ELR (cell line): Measurements from ENCODE around the gene BST1.
A peak's percentile ranks its signal among the peaks of the same experiment; 100 is the strongest.
"Not testable (repeated sequence)": the region's sequence is repeated elsewhere in the genome, so short reads cannot be mapped to it uniquely, and the experiment has no call there.

ENCODE experiments used
- DNase-seq: peaks from one replicate; pipeline ENCODE4 v3.0.0-alpha.2; 2015; ENCODE audit warnings: low read depth

Gene BST1

GRCh38 chr4:15712214-15712613 is 9.3 kb downstream of the BST1 start:
- DNase-seq = no peak

GRCh38 chr4:15714141-15714540 is 11.3 kb downstream of the BST1 start:
- DNase-seq = no peak

DNA sequence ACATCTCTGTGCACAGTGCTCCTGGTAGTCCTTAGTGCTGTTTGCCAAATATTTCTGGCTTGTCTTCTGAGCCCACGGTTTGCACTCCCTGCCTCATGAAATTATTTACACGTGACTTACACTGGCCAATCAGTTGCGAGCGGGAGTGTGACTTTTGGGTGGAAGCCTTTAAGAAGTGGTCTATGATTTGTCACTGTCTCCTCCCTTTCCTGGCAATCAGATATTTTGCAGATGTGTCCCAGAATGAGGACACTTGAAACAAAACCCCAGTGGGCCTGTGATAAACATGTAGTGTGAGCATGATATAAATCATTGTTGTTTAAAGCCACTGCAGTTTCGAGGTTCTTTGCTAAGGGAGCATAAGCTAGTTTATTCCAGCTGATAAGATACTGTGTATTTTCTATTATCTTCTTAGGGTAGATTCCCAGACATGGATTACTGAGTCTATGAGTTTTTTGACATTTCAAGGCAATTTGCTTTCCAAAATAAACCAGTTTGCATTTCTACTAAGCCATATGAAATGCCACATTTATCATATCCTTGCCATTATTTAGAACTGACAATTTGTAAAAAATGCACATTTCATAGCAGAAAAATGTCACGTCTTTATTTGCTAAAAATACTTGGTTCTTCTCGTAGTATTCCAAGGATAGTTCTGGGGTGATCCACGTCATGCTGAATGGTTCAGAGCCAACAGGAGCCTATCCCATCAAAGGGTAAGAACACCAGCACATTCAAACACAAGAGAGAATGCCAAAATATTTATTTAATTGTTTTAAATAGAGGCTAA is 12.0 kb downstream of the BST1 start:
- no peak for DNase-seq

DNA sequence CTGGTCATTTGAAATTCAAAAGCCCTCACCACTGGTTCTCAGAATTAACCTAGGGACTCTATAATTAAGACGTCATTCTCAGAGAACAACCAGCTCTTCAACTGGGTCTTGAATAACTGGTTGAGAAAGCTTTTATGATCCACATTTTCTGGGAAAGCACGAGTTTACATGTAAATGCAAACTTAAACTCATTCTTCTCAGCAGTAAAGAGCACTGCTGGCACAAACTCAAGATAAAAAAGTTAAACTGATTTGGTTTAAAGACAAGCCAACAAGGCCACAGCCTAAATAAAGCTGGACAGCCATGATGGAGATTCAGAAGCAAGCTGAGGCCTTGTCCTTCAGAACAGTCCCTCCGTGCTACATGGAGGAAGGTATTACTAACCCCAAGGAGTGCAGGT is 13.2 kb downstream of the BST1 start:
- no peak for DNase-seq

DNA sequence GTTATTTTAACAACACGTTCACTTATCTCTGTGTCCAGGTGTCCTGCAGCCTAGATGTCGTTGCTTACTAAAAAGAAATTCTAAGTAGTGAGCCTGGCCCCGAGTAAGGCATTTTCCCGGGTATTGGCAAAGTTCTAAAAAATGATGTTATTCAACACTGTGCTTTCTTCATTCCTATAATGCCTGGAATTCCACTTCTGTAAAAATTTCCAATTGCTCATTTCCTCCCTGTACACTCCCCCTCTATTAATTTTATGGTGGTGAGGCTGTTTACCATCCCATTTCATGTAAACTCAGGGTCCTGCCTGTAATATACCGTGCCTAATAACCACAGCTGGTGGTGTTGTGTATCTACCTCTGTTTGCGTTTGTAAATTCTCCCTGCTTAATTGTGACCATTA is 14.2 kb downstream of the BST1 start:
- DNase-seq = peak; percentile 70

GRCh38 chr4:15717657-15718416 is 15.0 kb downstream of the BST1 start:
- peak; percentile 36 for DNase-seq

GRCh38 chr4:15718465-15718864 is 15.6 kb downstream of the BST1 start:
- no peak for DNase-seq

GRCh38 chr4:15718959-15719358 is 16.1 kb downstream of the BST1 start:
- DNase-seq = no peak

GRCh38 chr4:15719506-15719905 is 16.6 kb downstream of the BST1 start:
- DNase-seq = no peak

DNA sequence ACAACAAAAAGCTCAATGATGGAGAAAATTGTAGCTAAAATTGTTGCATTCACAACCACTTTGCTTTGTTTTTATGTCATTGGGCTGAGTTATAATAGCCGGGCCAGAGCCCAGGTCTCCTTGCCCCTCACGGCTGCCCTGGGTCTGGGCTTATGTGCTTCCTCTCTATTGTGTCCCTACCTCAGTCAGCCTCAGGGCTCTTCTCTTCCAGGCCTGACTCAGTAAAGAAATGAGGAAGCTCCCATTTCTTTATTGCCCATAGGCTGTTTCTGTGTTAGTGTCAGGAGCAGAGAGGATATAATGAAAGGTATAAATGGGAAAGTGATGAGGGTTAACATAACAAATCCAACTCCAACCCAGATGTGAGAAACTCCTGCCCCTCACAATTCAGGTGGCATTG is 18.0 kb downstream of the BST1 start:
- DNase-seq = no peak

DNA sequence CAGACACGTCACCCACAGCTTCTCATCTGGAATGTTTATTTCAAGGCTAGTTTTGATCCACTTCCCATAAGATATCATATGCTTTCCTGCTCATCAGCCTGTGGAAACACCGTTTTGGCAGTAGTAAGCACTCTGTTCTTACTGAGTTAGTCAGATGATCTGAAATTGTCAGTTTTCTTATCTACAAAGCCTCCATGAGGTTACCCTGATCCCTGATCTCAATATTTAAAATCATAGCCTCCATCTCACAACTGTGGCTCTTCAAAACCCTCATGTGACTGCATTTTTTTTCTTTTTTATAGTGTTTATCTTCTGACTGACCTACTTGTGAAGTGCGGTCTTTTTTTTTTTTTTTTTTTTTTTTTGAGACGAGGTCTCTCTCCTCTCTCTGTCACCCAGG is 22.7 kb downstream of the BST1 start:
- DNase-seq = no peak

DNA sequence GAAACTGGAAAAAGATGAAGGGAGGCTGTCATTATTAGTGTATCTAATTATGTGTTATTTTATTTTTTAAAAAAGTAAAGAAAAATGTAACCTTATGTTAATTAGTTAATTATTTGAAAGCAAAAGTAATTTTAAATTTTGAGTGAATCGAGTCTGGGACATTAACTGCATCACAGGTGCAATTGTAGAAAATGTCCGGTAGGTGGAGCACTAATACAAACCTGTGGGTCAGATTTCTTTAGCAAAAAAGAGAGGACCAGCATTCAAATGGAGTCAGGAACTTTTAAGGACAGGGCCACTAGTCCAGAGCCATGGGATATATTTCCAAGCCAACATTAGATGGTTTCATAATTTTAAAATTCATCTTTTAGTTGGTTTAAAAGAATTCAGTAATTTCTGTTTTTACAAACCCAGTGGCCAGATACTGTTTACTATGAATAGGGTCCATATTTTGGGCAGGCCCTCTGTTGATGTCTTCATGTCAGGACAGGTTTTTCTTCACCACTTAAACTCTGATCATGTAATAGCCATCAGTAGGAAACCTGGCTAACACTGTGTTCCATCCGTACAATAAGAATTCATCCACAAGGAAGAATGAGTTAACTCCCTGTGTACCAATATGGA is 27.2 kb downstream of the BST1 start:
- peak; percentile 68 for DNase-seq

DNA sequence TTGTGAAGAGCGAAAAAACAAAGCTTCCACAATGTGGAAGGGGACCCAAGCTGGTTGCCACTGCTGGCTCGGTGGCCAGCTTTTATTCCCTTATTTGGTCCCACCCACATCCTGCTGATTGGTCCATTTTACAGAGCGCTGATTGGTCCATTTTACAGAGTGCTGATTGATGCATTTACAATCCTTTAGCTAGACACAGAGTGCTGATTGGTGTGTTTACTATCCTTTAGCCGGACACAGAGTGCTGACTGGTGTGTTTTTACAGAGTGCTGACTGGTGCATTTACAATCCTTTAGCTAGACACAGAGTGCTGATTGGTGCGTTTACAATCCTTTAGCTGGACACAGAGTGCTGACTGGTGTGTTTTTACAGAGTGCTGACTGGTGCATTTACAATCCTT is 30.2 kb downstream of the BST1 start:
- DNase-seq = not testable (repeated sequence)

DNA sequence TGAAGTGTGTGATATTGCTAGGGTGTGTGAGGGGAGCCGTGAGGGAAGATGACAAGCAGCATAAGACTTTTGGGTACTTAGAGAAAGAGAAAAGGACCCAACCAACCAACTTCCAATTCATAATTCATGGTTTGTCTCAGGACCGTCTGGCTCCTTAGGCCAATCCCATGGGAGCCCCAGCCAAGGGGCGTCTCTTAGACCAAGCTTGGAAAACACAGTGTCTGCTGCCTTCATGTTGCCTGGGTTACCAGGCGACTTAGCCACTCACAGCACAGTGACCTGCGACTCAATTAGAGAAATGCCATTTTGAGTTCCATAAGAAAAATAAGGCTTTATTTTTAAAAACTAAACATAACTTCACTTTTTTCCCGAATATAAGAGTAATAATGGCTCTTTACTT is 32.7 kb downstream of the BST1 start:
- no peak for DNase-seq

DNA sequence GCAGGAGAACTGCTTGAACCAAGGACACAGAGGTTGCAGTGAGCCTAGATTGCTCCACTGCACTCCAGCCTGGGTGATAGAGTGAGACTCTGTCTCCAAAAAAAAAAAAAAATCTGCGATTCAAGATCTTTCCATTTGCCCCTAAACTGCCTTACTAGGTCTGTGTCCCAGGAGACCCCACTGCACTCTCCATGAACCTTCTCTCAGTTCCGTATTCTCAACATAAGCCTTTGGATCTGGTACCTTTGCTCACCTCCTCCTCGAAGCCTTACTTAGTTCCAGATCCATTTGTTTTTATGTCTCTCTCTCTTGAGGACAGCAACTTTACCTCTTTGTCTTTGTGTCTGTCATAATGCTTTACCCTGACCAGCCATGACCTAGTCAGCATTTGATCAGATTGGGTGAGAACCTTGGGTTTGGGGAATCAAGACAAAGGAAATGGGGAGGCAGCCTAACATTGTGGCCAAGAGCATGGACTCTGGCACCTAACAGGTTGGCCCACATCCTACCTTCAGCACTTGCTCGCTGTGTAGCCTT is 33.7 kb downstream of the BST1 start:
- DNase-seq = no peak

DNA sequence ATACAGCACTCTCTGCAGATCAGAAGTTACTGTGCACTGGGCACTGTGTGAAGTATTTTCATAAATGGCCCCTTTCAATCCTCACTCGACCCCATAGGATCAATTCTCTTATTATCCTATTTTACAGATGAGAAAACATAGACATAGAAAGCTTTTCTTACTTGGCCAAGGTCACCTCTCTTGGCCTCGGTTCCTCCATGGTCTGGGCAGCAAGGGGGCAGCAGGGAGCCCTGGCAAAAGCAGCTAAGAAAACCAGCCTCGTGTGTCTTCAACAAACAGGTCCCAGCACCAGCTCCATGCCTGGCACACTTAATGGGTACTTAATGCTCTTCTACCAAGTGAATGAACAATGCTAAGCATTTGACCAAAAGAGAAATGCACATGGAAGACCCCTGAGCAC is 34.4 kb downstream of the BST1 start:
- DNase-seq = no peak

DNA sequence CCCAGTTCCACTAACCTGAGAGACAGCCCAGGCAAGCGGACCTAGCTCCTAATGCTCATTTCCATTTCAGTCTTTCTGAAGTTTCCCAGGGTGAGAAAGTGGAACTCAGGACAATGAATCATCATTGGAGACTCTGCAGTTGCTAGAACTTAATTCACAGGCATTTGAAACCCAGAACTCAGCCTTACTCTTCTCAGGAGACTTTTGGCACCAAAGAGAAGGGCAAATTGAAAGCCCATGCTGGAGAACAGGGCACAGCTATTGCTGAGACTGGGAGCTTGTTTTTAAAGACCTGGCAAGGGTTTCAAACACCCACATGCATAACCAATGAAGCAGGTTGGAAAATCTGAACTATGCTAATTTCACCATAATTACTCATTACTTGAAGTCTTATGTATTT is 36.0 kb downstream of the BST1 start:
- peak; percentile 2 for DNase-seq

DNA sequence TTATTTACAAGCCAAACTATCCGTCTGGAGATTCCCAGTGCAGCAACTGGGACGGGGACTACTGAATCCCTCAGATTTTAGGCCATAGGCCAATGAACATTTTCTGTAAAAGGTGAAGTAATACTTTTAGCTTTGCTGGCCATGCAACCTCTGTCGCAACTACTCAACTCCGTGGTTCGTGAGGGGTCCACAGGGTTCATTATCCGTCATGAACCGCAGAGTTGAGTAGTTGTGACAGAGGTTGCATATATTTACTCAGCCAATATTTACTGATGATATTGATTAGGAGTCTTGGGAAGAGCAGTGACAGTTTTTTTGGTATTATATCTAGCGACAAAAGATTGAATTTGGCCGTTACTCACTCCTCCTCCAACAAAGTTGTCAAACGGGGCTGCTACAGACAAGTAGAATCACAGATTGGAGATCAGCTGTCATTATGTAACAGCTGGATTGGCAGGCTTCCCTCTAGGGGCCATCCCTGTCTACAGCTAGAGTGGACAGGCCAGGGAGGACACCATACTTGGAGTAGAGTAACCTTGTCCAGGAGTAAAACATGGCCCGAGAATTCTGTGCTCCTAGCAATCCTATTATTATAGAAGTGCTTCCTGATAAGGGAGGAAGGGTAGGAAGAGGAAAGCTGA is 38.0 kb downstream of the BST1 start:
- DNase-seq = no peak

GRCh38 chr4:15742083-15742582 is 39.3 kb downstream of the BST1 start:
- DNase-seq = no peak

GRCh38 chr4:15742637-15743036 is 39.8 kb downstream of the BST1 start:
- DNase-seq = no peak

DNA sequence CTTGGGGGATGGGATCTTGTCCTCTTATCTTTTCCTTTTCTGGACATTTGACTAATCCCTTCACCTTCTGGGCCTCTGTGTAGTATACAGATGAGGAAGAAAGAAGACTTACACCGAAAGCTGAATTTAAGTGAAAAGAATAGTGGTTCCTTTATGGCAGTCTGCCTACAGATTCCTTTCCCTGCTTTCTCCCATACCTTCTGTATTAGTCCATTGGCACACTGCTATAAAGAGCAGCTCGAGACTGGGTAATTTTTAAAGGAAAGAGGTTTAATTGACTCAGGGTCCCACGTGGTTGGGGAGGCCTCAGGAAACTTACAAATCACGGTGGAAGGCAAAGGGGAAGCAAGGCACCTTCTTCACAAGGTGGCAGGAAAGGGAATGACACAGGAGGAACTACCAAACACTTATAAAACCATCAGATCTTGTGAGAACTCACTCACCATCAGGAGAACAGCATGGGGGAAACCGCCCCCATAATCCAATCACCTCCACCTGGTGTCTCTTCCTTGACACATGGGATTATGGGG is 41.2 kb downstream of the BST1 start:
- DNase-seq = no peak

DNA sequence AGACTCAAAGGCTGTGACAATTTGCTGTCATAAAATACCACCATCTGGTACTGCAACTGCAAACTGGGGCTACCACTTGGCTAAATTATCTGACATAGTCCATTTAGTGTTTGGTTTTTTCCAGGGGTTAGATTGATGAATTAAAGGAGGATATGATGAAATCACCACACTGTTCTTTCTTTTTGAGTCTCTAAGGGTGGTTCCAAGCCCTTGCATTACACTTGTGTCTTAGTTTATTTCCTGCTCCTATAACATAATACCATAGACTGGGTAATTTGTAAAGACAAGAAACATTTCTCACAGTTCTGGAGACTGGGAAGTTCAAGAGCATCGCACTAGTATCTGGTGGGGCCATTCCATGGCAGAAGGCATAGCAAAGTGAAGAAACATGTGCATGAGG is 43.2 kb downstream of the BST1 start:
- DNase-seq = no peak
